Melanocyte of skin (primary cell): ENCODE results near the gene ZFP36. TPM values are rescaled to one million over a fixed set of nuclear protein-coding genes. Genes with fewer than 3 reads are reported as not detected.

Experiments
- small RNA-seq, 2 donors: library from RNA; depleted of rRNA; stranded (forward); fragments of <200 nt; gene quantifications; one replicate each; pipeline ENCODE3, GENCODE V24; 2012
- total RNA-seq, 2 donors: library from RNA; depleted of rRNA; stranded (reverse); fragments of >200 nt; gene quantifications; 2 replicates each; pipeline ENCODE4 v1.2.3, GENCODE V29; 2012

The ZFP36 gene
- total RNA-seq = 1 to 10 TPM; 3.7 to 3.8 TPM

GRCh38 chr19:39406656-39407409 lies at the start of gene ZFP36:
Gene ZFP36, plus strand, starts transcription at chr19:39406847. Its CDS starts 58 bp downstream, at chr19:39406905.

GRCh38 chr19:39390751-39391437 lies 15.8 kb upstream of the ZFP36 start, which contains the start of the genes MED29 and PAF1:
Gene MED29, plus strand, starts transcription at chr19:39391378. Its CDS starts 45 bp downstream, at chr19:39391423.
Gene PAF1, minus strand, starts transcription at chr19:39391106. Its CDS starts 242 bp downstream, at chr19:39390864.

GRCh38 chr19:39412100-39412866 lies 5.6 kb downstream of the ZFP36 start, which contains the start of gene PLEKHG2:
Gene PLEKHG2, plus strand, starts transcription at chr19:39412669. Its CDS starts 1,418 bp downstream, at chr19:39414087.

GRCh38 chr19:39435499-39436349 lies 29.1 kb downstream of the ZFP36 start, which contains the start of gene RPS16:
Gene RPS16, minus strand, starts transcription at chr19:39435949. Its CDS starts 54 bp downstream, at chr19:39435895.

GRCh38 chr19:39445196-39446111 lies 38.8 kb downstream of the ZFP36 start, which contains the start of gene SUPT5H:
Gene SUPT5H, plus strand, starts transcription at chr19:39445582. Its CDS starts 309 bp downstream, at chr19:39445891.

Small RNA genes lying within 50 kb of the gene (small RNA-seq; reads per million reads assigned to genes)
- gene MIR4530 (0 reads per million in 2 donors), gene RN7SL566P (0 reads per million in 2 donors)

Other genes starting within 250 kb of the ZFP36 start
- gene NCCRP1, start 209.9 kb upstream of the ZFP36 start, total RNA-seq = 10 to 100 TPM in 1 of 2 donors, 1 to 10 TPM in 1; 1.3 to 12.4 TPM
- gene SYCN, start 202.6 kb upstream of the ZFP36 start, total RNA-seq = not detected
- gene IFNL3, start 161.8 kb upstream of the ZFP36 start, total RNA-seq = not detected
- not detected for gene IFNL4, start 158.0 kb upstream of the ZFP36 start, total RNA-seq
- gene IFNL2, start 138.5 kb upstream of the ZFP36 start, total RNA-seq = not detected
- gene IFNL1, start 110.4 kb upstream of the ZFP36 start, total RNA-seq = not detected
- gene LRFN1, start 86.0 kb upstream of the ZFP36 start, total RNA-seq = under 1 TPM; 0.34 to 0.67 TPM
- 1 to 10 TPM in 1 of 2 donors, not detected in 1; 1.0 TPM for gene GMFG, start 70.8 kb upstream of the ZFP36 start, total RNA-seq
- 10 to 100 TPM; 53.9 to 58.2 TPM for gene SAMD4B, start 64.4 kb upstream of the ZFP36 start, total RNA-seq
- 10 to 100 TPM; 29.6 to 35.3 TPM for gene PAF1, start 15.7 kb upstream of the ZFP36 start, total RNA-seq
- gene MED29, start 15.5 kb upstream of the ZFP36 start, total RNA-seq = 10 to 100 TPM; 21.3 to 30.3 TPM
- 1 to 10 TPM; 2.8 to 6.0 TPM for gene PLEKHG2, start 5.8 kb downstream of the ZFP36 start, total RNA-seq
- 10 to 100 TPM; 19.6 to 51.0 TPM for gene RPS16, start 29.1 kb downstream of the ZFP36 start, total RNA-seq
- gene SUPT5H, start 38.7 kb downstream of the ZFP36 start, total RNA-seq = 10 to 100 TPM; 64.9 to 75.0 TPM
- gene TIMM50, start 74.0 kb downstream of the ZFP36 start, total RNA-seq = 100 to 1,000 TPM in 1 of 2 donors, 10 to 100 TPM in 1; 66.4 to 115 TPM
- 1 to 10 TPM in 1 of 2 donors, under 1 TPM in 1; under 0.01 to 4.3 TPM for gene DLL3, start 92.1 kb downstream of the ZFP36 start, total RNA-seq
- not detected for gene SELENOV, start 108.3 kb downstream of the ZFP36 start, total RNA-seq
- gene EID2B, start 126.0 kb downstream of the ZFP36 start, total RNA-seq = 10 to 100 TPM in 1 of 2 donors, 1 to 10 TPM in 1; 5.2 to 10.7 TPM
- gene EID2, start 133.3 kb downstream of the ZFP36 start, total RNA-seq = 1 to 10 TPM; 5.5 to 9.7 TPM
- gene LGALS13, start 195.7 kb downstream of the ZFP36 start, total RNA-seq = not detected
- not detected for gene LGALS16, start 249.1 kb downstream of the ZFP36 start, total RNA-seq